ENCODE results near the gene ASTN1.

The ASTN1 gene

DNA sequence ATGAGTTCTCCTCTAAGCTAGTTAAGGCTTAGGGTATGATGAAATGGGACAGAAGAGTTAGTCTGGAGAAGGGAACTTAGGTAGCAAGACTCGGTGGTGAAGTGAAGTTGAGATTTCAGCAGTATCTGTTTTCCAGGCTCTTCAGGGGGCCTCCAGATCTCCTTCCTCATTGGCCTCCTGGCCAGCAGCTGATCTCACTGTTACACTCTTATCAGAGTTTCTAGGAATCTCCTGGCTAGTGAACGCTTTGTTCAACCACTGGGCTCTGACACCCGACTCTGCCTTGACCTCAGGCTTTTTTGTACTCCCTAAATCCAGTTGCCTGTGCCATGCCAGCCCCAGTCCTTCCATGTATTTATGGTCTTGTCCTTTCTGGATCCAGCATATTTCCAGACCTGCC, 311.0 kb downstream of the ASTN1 start:
- DNase-seq (ENCODE audit: low read depth), result no peak
- no peak overlapping the region for H3K4me3 ChIP-seq (ENCODE audit: control insufficient read depth, low read depth, low read length)
- TF ChIP-seq, protein P1, sequence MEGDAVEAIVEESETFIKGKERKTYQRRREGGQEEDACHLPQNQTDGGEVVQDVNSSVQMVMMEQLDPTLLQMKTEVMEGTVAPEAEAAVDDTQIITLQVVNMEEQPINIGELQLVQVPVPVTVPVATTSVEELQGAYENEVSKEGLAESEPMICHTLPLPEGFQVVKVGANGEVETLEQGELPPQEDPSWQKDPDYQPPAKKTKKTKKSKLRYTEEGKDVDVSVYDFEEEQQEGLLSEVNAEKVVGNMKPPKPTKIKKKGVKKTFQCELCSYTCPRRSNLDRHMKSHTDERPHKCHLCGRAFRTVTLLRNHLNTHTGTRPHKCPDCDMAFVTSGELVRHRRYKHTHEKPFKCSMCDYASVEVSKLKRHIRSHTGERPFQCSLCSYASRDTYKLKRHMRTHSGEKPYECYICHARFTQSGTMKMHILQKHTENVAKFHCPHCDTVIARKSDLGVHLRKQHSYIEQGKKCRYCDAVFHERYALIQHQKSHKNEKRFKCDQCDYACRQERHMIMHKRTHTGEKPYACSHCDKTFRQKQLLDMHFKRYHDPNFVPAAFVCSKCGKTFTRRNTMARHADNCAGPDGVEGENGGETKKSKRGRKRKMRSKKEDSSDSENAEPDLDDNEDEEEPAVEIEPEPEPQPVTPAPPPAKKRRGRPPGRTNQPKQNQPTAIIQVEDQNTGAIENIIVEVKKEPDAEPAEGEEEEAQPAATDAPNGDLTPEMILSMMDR (conservative IDR thresholded peaks at IDR 0.05; ENCODE audit: control insufficient read depth, insufficient read depth, low read depth, low read length), result no peak

DNA sequence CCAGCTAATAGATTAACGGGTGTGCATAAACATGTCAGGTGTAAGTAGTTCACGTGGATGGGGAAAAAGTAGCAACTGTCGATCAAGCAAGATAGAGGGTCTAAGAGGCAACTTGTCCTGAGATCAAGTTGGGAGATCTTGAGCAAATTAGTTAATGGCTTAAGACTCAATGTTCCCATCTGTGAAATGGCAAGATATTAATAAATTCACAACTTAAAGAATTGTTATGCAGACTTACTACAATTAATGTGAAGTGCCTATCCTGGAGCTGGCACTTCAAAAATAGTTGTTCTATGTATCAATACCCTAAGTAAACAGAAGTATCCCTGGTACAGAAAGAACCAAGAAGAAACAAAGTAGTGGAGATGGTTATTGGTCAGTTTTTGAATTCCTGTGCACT, 312.4 kb downstream of the ASTN1 start:
- H3K4me3 ChIP-seq (ENCODE audit: control insufficient read depth, low read depth, low read length), result no peak overlapping the region
- no peak for DNase-seq (ENCODE audit: low read depth)
- TF ChIP-seq, protein P1 (conservative IDR thresholded peaks at IDR 0.05; ENCODE audit: control insufficient read depth, insufficient read depth, low read depth, low read length), result no peak

DNA sequence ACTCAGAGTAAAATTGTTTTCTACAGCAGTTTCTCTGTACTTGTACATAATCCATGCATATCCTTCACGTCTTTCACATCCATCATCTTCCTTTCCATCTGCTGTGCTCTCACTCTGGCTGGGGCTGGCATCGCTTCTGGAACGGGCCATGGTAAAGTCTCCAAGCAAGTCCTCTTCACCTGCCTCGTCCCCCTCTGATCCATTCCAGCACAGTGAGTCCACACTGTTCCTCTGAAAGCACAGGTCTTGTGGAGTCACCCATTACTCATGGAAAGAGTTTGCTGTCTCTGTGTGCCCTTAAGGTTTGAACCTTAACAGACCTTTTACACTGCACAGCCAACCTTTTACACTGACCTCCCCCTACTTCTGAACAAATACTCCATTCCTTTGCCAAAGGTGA, 313.6 kb downstream of the ASTN1 start:
- TF ChIP-seq, protein P1 (conservative IDR thresholded peaks at IDR 0.05; ENCODE audit: control insufficient read depth, insufficient read depth, low read depth, low read length), result no peak
- no peak overlapping the region for H3K4me3 ChIP-seq (ENCODE audit: control insufficient read depth, low read depth, low read length)
- no peak for DNase-seq (ENCODE audit: low read depth)

DNA sequence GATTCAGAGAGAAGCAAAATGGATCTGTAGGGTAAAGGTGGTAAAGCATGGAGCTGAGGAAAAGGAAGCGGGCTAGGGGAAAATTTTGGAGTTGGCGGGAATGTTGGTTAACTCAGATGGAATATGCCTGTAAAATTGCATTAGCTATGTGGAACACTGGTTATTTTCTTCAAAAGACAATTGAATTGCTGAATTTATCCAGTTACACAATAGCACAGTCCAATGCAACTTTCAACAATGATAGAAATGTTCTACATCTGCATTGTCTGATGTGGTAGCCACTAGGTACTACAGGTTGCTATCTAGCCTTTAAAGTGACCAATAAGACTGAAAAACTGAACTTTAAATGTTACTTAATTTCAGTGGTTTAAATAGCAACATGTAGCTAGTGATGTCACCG, 315.2 kb downstream of the ASTN1 start:
- no peak overlapping the region for H3K4me3 ChIP-seq (ENCODE audit: control insufficient read depth, low read depth, low read length)
- TF ChIP-seq, protein P1 (conservative IDR thresholded peaks at IDR 0.05; ENCODE audit: control insufficient read depth, insufficient read depth, low read depth, low read length), result no peak
- no peak for DNase-seq (ENCODE audit: low read depth)

DNA sequence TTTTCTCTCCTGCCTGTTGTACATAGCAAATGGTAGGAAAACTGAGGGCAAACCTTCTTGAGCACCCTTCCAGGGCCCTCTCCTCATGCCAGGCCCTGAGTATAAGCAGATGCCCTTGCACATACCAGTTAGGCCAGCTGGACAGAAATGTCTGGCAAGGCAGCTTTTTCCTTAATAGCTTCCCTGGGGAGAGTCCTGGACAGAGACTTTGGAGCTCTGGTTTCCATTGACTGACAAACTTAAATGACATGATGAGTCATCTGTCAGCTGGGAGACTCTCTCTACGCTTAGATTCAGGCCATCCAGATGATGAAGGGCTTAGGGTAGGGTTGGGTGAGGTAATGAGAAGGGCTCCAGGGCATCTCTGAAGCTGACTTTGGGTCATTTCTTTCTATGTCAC, 317.5 kb downstream of the ASTN1 start:
- no peak overlapping the region for H3K4me3 ChIP-seq (ENCODE audit: control insufficient read depth, low read depth, low read length)
- TF ChIP-seq, protein P1 (conservative IDR thresholded peaks at IDR 0.05; ENCODE audit: control insufficient read depth, insufficient read depth, low read depth, low read length), result no peak
- DNase-seq (ENCODE audit: low read depth), result peak; percentile 11

DNA sequence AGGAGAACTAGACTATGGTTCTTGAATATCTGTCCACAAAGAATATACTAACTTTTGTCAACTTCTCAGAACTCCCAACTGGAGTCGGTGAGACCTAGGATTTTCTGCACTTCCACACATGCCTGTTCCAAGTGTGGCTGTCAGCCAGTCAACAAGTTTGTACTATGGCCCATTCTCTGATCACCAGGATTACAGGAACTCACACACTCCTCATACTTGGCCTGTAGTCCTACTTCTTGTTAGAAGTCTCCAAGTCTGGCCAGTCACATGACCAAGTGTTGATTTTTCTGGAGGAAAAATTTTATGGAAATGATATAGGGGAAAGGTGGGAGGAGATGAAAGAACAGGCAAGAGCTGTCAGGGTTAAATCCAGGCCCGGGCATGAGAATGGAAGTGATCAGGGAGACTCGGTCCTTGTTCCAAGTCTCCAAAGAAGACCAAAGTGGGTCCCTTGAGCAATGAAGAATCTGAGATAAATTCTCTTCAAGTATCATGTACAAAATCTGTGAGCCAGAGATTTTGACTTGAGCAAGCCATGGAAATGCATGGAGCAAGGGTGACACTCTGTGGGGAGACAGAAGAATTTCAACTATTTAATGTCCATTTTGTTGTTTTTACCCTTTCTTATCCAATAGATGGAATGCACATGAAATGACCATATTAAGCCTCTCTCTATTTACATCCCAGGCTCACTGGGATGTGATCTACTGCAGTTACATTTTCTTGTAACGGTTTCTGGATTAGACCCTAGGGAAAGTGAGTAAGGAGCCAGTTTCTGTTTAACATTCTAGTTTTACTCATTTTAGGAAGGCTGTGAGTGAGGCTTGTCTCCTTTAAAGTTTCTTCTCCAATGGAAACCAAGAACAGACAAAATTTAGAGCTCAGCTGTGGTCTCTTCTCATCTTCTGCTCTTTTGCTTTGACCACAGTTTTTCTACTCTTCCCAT, 320.9 kb downstream of the ASTN1 start:
- DNase-seq (ENCODE audit: low read depth), result peak; percentile 68
- no peak overlapping the region for H3K4me3 ChIP-seq (ENCODE audit: control insufficient read depth, low read depth, low read length)
- TF ChIP-seq, protein P1 (conservative IDR thresholded peaks at IDR 0.05; ENCODE audit: control insufficient read depth, insufficient read depth, low read depth, low read length), result peak; percentile 60

Data from fibroblast of mammary gland (primary cell).